ENCODE measurements around the gene CEND1.

- peak; percentile 52; the same call in 1 of the 2 replicates for TF ChIP-seq POLR2AphosphoS5 (IDR thresholded peaks at IDR 0.05; ENCODE audit: low read depth, low read length)
- TF ChIP-seq, protein P1, sequence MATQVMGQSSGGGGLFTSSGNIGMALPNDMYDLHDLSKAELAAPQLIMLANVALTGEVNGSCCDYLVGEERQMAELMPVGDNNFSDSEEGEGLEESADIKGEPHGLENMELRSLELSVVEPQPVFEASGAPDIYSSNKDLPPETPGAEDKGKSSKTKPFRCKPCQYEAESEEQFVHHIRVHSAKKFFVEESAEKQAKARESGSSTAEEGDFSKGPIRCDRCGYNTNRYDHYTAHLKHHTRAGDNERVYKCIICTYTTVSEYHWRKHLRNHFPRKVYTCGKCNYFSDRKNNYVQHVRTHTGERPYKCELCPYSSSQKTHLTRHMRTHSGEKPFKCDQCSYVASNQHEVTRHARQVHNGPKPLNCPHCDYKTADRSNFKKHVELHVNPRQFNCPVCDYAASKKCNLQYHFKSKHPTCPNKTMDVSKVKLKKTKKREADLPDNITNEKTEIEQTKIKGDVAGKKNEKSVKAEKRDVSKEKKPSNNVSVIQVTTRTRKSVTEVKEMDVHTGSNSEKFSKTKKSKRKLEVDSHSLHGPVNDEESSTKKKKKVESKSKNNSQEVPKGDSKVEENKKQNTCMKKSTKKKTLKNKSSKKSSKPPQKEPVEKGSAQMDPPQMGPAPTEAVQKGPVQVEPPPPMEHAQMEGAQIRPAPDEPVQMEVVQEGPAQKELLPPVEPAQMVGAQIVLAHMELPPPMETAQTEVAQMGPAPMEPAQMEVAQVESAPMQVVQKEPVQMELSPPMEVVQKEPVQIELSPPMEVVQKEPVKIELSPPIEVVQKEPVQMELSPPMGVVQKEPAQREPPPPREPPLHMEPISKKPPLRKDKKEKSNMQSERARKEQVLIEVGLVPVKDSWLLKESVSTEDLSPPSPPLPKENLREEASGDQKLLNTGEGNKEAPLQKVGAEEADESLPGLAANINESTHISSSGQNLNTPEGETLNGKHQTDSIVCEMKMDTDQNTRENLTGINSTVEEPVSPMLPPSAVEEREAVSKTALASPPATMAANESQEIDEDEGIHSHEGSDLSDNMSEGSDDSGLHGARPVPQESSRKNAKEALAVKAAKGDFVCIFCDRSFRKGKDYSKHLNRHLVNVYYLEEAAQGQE (IDR thresholded peaks at IDR 0.05; ENCODE audit: insufficient read depth in 1 of 2, low read depth in 2 of 2, low read length in 2 of 2) = no peak
- no peak for TF ChIP-seq TAF1 (IDR thresholded peaks at IDR 0.05; ENCODE audit: borderline replicate concordance, insufficient read depth, low read length)
- TF ChIP-seq SIN3A (IDR thresholded peaks at IDR 0.05; ENCODE audit: borderline replicate concordance, insufficient read depth, low read length) = no peak
Measured at GRCh38 chr11:790721-791564, 1.1 kb upstream of the CEND1 start.

All from PFSK-1 (cell line).